Activated CD4-positive, alpha-beta T cell treated with anti-CD3 and anti-CD28 coated beads, Interleukin-2, Interleukin-6, amounts not matched to agents 100 ng/mL and 50 ng/mL, durations not matched to agents 16 hours and 8 hours (primary cell): ENCODE results near the gene ALK.

Experiments used
- DNase-seq: peaks from one replicate; pipeline ENCODE4 v3.0.0-alpha.2; 2020

The ALK gene

DNA sequence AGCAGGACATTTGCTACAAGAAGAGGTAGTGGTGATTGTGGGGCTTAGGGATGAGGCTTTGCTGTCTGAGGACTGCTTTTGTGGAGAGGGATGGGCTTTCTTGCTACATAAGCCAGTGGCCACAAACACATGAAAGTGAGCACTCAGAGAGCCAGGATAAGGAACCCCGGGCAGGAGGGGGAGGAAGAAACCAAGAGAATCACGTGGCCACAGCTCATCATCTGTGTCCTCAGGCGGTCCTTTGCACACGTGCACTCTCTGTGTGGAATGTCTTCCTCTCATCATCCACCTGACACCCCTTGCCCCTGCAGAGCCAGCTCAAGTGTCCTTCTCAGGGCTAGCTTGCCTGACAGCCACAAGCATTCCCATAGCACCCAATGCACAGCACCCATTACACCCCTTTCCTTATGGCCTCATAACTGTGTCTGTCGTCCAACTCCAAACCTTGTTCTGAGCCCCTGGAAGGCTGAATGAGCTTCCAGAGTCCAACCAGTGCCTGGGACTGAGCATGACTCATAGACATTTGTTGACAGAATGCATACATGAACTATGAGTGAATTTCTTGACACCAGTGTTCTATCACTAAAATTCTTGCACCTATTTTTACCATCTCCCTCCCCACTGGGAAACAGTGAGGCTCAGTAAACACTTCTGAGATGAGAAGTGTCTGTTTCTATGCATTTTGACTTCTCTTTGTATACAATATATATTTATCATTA lies 398.3 kb downstream of the ALK start:
- no peak for DNase-seq

DNA sequence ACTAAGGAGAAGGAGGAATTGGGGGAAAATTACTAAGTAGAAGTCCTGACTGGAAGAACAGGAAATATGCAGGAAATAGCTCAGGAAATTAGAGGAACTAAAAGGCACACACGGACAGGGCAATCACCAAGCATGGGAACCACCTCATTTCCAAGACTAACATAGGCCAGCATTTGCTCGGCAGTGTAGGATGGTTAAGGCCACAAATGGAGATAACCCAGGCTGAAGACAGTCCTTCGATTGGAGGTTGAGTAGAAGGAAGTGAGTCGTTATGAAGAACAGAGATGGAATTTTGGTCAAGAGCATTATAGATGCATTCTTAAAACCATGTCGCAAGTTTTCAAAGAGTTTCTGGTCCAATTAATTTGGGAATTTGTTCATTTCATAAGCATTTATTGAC lies 401.4 kb downstream of the ALK start:
- no peak for DNase-seq

DNA sequence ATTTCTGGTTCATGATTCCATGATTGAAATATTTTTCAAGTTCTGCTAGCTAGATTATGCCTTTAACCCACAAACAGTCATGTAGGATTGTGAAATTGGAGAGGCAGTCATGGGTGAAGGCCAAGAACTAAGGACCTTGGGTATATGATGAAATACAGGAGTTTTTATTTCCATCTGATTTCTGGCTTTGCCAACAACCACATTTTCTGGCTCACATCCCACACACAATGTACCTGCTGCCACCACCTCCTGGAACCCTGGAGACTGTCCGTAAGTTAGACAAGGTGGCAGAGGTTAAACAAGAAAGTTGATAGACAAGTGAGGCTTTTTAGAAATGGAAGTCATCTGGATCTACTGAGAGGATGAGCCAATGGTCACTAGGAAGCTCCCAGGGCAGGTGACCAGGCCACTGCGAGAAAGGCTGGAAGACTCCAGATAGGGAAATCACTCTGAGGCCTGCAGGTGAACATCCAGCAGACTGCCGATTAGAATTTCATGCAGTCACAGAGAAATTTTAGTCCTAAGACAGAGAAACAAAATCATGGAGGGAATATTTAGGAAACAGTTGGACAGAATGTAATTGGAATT lies 402.0 kb downstream of the ALK start:
- no peak for DNase-seq

DNA sequence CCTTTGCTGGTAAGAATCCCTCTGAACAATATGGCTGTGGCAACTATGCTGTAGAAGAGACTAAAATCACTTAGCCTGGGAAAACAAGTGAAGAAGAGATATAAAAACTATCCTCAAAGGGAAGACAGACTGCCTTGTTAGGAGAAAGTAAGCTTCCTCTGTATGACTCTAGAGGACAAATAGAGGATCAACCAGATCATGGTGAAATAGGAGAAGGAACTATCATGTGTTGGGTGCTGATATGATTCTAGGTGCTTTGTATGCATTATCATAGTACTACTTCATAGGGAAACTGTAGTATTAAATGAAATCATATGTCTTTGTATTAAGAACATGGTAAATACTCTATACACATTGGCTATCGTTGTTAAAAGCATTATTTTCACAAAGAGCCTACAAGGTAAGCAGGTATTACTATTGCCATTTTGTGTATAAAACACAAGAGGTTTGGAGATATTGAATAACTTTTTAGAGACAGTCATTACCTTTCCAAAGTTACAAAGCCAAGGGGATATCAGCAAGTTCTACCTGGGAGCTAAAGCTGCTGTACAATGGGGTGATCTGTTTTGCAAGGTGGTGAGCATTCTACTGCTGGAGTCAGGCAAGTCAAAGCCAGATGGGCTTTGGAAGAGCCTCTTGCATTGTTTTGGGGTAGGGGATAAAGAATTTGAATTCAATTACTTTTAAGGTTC lies 402.6 kb downstream of the ALK start:
- no peak for DNase-seq

DNA sequence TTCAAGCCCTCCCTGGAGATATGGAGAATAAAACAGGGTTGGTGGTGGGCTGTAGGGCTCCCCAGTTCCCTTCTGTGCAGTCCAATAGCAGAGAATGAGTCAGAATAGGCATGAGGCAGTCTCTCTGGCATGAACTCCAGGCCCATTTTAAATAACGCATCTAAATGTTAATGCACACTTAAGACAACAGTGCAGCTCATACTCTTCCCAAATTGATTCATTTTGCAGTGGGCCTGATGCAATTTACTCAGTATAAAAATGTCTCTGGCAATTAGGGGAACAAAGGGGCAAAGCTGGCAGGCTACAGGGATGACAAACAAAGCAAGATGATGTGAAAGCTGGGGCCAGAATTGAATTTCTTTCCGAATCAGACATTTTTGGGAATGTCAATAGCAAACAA lies 403.4 kb downstream of the ALK start:
- no peak for DNase-seq

DNA sequence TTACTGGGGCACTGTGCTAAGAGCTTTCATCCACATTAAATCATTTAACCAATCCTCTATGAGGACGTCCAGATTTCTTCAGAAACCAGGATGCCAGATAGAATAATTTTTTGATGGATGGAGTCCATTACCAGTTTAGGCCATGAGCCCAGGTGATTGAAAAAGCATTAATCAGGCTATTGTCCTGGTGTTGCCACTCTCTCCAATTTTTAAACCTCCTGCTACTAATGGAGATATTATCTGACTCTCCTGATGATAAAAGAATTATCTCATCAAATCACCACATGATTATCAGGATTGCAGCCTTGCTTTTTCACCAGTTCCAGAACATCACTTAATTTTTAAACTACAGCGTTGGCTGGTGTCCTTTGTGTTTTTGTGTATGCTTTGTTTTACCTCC lies 404.0 kb downstream of the ALK start:
- no peak for DNase-seq

DNA sequence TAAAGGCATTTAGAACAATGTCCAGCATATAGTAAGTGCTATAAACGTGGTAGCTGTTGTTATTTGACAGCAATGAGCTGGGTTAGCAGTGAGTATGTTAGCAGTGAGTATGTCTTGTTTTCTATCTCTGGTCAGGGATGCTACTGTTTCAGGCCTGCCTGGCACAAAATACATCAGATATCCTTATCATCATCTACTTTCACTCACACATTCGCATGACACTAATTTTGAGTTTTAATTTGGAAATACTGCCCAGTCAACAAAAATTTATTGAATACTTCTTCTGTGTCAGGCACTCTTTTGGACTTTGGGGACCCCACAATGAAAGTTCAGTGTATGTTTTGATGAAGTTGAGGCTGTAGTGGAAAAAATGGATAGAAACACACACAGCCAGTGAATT lies 404.6 kb downstream of the ALK start:
- DNase-seq: no peak

DNA sequence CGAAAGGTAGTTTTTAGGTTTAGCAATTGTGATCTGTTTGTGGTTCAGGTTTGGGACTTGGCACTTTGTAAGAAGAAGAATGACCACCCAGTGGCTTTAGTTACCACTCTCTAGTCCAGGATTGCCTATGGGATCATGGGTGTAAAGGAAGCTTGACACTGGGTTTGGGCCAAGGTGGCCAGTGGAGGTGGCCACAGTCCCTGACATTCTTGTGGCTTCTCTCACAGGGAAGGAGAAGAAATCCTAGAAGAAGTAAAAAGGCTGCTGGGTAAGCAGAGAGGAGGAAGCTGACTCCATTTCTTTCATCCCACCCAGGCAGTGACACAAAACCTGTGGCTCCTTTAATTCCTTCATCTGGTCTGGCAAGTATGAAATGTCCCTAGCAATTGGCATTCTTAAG lies 411.5 kb downstream of the ALK start:
- DNase-seq: no peak

DNA sequence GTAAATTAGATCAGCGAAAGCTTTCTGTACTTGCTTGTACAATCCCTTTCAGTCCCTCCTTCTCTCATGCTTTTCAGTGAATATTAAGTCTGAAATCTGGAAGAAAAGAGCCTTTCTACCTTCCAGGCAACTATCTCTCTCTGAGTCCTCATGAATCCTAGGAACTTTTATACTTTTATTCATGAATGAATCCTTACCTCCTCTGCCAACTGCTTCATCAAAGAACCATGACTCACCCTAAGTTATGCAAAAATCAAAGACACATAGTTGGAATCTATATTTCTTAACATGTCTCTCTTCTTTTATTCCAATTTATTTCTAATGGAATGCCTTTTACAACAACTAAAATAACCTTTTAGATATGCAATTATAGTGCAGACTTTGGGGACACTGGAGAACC lies 412.0 kb downstream of the ALK start:
- no peak for DNase-seq

DNA sequence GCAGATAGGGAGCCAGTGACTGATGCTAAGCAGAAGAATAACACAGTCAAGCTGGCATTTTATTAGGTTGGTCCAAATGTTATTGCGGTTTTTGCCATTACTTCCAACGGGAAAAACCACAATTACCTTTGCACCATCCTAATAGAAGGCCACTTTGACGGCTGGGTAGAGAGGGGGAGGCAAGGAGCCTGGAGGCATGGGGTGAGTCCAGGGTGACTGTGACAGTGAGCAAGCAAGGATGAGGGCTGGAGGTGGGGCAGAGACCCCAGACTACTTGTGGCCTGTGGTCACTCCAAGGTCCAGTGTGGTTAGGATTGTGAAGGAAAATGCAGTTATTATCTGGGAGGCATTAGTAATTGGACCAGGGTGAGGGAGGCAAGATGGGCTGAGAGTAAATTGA lies 416.6 kb downstream of the ALK start:
- DNase-seq: no peak

DNA sequence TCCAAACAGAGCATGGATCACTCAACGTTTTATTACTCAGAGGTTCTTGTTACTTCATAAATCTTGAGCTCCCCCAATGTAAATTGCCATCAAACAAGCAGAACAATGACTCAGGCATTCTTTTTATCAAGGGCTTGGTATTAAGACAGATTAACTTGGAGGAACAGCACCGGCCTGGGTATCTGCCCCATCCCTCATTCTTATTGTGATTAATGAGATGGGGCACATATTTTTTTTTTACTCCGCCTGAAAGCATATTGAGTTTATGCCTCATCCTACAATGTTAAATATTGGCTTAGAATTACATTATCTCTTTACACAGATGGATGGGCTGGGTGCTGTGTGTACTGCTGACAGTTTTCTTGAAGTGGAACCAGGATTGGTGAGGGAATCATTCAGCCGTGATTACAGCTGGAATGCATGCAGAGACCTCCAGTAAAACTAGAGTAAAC lies 418.9 kb downstream of the ALK start:
- no peak for DNase-seq

DNA sequence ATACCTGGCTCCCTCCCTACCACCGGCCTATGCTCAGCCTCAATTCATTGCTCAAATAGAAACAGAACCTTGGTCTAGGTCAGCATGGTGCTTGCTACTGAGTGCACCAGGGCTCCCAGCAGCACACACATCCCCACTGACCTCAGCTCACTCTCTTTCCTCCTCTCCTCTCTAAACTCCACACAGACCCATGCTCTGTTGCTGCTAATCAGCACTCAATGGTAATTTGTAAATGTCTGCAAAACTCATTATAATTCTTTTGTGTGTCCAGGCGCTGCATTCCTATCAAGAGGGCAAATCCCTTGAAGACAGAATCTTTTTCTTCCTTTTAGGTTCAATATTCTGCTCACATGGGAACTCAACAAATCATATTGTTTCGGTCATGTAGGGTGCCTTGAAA lies 424.0 kb downstream of the ALK start:
- DNase-seq: no peak

DNA sequence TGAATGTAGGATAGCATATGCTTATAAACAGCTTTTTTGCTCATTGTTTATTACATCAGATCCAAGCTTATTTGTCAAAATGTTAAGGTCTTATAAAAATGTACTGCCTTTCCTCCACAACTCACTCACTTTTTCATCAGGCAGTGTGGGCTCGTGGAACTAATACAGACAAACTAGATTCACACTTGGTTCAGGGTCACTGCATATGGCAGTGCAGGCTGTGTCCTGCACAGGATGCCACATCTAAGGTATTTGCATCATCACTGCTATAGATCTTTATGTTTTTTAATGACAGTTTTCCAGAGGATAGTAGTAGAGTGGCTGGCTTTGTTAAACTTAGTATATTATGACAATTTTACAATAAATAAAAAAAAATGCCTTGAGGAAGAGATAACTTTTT lies 425.2 kb downstream of the ALK start:
- DNase-seq: no peak

DNA sequence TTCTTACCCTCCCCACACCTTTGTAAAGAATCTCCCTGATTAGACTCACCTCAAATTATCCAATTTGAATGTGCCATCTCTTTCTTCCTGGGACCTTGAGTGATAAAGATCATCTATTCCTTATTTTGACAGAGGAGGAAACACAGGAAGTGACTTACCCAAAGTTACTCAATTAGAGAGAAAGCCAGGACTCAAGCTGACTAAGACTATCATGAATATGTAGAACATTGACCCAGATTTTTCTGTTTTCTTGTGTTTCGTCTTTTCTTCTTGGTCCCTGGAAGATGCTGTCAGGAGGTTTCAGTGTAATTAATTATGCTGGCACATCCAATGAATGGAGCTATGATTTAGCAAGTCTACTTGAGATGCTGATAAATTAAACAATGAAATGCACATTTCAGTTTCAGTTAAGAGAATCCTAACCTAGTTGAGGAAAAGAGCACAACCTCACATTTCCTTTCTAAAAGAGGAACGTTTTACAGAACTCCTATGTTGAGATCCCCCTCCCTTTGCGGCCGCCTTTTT lies 425.8 kb downstream of the ALK start:
- DNase-seq: peak; percentile 8

DNA sequence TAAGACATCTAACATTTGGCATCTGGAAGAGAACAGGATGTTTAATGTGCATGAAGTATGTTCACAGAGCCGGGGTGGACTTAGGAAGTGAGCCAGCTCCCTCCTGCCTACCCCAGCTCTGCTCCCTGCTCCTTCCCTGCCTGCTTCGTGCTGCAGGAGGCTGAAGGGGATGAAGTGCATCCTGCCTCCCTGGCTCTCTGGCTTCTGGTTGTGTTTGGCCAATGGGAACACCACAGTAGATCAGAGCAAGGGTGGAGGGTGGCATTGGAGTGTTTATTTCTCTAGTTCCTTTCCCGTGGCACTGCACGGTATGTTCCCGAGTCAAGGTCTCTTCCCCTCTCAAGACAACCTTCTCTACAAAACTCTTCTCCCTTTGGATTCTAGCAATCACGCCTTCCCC lies 426.3 kb downstream of the ALK start:
- DNase-seq: no peak

DNA sequence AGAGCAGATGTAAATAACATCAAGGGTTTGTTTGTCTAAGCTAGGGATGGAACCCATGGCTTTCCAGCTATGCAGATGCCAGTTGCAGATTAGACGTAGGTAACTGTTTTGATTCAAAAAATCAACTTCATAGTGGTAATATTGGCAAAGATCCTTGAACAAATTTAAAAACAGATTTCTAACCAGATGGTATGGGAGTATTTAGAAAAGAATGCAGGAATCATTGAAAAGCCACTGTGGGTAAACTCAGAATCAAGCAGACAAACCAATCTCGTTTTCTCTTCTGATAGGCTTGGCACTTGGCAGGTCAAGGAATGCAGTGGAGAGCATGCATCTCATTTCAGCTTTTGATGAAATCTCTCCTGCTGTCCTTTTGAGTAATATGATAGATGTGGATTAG lies 428.7 kb downstream of the ALK start:
- DNase-seq: no peak

DNA sequence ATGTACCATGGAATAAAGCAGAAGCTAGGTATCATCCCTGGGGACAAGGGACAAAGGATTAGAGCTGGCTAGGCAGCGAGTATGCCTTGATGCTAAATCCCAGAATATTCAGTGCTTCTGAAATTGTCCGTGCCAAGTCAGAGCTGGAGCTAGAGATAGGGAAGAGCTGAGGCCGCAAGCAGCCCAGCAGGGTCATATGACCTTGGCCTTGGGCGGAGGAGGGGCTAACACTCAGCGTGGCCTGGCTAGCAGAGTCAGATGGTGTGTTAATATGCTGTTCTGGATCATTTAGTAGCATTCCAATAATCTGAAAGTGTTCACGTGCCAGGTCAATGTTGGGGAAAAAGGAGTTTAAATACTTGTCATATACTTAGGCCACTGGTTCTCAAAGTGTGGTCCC lies 431.3 kb downstream of the ALK start:
- DNase-seq: no peak

DNA sequence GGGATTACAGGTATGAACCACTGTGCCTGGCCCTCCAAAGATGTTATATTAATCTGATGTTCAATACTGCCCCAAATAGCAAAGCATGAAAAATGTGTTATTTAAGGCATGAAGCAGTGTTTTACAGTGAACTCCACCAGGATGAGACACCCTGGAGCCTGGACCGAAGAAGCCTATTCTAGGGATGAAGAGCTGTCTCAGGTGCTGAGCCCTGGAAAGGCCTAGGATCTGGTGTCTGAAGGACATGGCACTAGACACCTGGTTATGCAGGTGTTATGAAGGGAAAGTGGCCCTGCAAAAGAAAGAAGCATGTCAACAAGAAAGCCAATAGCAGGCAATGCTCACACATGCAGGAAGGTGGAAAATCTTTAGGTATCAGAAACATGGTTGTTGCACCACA lies 431.8 kb downstream of the ALK start:
- DNase-seq: no peak

DNA sequence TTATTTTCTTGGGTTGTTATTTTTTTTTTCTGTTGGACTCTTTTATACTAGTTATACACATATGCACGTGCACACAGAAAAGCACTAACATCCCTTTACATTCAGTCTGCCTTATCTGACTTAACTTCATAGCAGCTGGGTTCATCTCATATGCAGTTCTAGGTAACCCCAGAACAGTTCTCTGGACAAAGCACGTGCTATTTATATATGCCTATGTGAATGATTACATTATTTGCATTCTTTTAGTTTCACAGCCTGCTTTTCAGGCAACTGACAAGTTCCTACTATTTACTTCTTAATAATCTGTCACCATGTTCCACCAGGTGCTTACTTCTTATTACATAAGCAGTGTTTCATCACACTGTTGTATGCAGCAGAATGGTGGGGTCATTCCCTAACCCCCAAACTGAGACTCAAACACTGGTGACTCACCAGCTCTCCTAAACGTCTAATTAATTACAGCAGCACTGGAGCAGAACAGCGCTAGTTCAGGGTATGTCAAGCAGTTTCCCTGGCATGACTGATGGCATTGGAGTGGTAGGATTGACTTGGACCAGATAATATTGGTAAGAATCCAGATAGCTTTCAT lies 433.3 kb downstream of the ALK start:
- DNase-seq: no peak

DNA sequence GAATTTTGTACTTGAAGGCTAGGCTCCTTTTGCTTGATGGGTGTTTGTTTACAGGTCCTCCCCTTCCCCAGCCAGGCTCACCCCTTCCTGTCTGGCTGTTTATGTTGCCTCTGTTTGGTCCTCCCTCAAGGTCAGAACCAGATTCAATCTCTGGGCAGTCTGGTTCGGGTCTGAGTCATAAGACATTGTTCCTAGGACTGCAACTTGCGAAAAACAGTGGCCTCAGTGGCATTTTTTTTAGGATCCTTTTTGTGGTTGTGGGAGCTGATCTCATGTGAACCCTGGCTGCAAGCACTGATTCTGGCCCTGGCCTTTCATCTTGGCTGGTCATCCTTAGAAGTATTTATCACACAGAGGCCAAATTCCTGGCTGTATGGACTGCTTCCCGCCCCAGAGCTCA lies 435.8 kb downstream of the ALK start:
- DNase-seq: no peak

DNA sequence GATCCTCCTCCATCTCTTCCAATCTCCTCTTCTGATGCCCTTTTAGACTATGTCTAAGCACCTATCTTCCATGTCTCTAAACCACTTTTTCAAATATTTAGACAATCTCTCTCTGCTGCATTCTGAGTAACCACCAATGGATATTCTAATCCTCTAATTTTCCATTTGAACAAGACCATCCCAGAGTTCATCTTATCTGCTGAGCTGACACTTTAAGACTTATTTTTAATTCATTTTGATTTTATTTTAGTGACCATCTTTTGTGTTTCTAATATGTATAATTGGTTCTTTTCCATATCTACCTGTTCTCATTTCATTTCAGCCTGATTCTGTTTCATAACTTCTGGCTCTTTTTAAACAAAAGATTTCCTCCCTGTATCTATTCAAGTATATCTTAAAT lies 436.3 kb downstream of the ALK start:
- DNase-seq: no peak

DNA sequence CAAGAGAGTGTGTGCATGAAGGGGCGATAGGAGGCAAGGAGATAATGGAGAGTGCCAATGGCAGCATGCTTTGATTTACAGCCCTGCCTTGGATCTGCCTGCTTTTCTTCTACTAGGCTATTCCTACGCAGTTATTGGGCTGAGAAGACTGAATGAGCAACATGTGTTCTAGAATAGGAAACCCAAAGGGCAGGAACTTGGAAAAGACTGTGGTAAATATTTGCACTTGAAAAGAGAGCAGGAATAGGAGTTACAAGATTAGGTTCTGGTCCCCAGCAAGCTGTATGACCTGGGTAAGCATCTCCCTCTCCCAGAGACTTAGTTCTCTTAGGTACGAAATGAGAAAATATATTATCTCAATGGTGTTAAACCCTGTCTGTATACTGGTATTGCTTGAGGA lies 438.5 kb downstream of the ALK start:
- no peak for DNase-seq

DNA sequence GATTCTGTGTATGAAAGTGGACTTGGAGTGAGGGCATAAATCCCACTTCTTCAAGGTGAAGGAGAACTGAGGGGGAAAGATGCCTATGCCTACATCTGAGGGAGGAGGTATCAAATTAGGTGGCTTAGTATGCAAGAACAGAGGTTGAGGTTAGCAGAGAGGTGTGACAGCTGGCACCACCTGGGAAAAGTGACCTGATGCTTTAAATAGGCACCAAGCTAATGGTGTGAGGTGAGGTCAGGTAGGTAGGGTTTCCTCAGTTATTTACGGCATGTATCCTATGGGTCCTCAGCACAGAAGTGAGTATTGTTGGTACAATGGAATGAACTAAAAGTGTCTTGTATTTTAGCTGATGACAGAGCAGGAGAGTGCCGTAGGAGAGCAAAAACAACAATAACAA lies 439.0 kb downstream of the ALK start:
- no peak for DNase-seq

DNA sequence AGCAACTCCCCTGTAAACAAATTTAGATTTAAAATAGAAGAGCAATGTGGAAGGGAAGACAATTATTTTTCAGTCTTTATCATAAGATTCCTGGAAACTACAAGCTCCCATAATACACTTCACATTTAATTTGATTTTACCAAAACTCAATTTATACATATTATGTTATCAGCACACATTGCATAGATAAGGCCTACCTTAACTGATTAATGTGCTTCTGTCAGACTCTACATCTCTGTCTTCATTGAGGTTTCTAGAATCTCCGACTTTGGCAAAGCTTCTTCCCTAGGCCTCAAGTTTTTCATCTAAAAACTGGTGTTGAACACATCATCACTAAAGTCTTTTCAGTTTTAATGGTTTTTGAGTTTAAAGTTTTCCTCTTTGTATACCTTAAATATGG lies 440.1 kb downstream of the ALK start:
- no peak for DNase-seq
